Breast epithelium (tissue), 4 donors: ENCODE data around the gene UGT1A8. TPM values are rescaled to one million over a fixed set of nuclear protein-coding genes. Genes with fewer than 3 reads are reported as not detected.

Experiments
- DNase-seq, 2 donors: peaks; one replicate each; pipeline ENCODE4 v3.0.0-alpha.2; 2019; ENCODE audit warnings: low spot score in 2 of 2
- H3K27ac ChIP-seq, 2 donors: fragments of 200-600 bp; sonication (generic) in 1 of 2; one replicate each; pipeline ENCODE4 v1.5.1; 2016 to 2019; ENCODE audit warnings: mild to moderate bottlenecking in 1 of 2
- H3K27me3 ChIP-seq, 2 donors: fragments of 200-600 bp; sonication (generic) in 1 of 2; one replicate each; pipeline versions ENCODE4 v1.5.1 to v1.6.0; 2017 to 2019; ENCODE audit warnings: control low read depth in 1 of 2, mild to moderate bottlenecking in 1 of 2
- H3K36me3 ChIP-seq: fragments of 200-600 bp; one replicate; pipeline ENCODE4 v1.5.1; 2019
- H3K4me1 ChIP-seq, 2 donors: fragments of 200-600 bp; sonication (generic); one replicate each; pipeline ENCODE4 v1.5.1; 2016 to 2019; ENCODE audit warnings: control low read depth in 1 of 2
- H3K4me3 ChIP-seq, 3 donors: fragments of 200-600 bp; sonication (generic); 1 replicate in 2 of 3; 2 replicates in 1 of 3; pipeline ENCODE4 v1.5.1; 2016 to 2019; ENCODE audit warnings: mild to moderate bottlenecking in 3 of 3, moderate library complexity in 2 of 3
- H3K9me3 ChIP-seq, 2 donors: fragments of 200-600 bp; sonication (generic) in 1 of 2; one replicate each; pipeline ENCODE4 v1.5.1; 2016 to 2019; ENCODE audit warnings: control low read depth in 1 of 2
- CTCF ChIP-seq, 3 donors: fragments of 450-650 bp; IDR thresholded peaks; one replicate each; pipeline ENCODE4 v1.5.1; 2016 to 2017; ENCODE audit warnings: antibody characterized with exemption in 3 of 3, mild to moderate bottlenecking in 3 of 3, moderate library complexity in 3 of 3
- POLR2A ChIP-seq: fragments of 450-650 bp; IDR thresholded peaks from one replicate; pipeline ENCODE4 v1.6.1; 2016; ENCODE audit warnings: antibody characterized with exemption, mild to moderate bottlenecking, moderate library complexity
- POLR2AphosphoS5 ChIP-seq, 3 donors: sonication (generic); formaldehyde crosslinking; IDR thresholded peaks; one replicate each; pipeline ENCODE4 v1.6.1; 2017; ENCODE audit warnings: antibody characterized with exemption in 3 of 3
- intact Hi-C: fragments of 100-400 bp; cut with DNase I; formaldehyde crosslinking; loops from one replicate; pipeline ENCODE4 v1.15.1; 2023; ENCODE audit warnings: low total_unique reads
- total RNA-seq, 3 donors: library from RNA; depleted of rRNA; stranded (reverse); fragments of >200 nt; gene quantifications; one replicate each; pipeline ENCODE4 v1.1.0, GENCODE V29; 2016

UGT1A8 gene
- total RNA-seq, 3 donors from 2014 or later, result not detected

GRCh38 chr2:233702238-233702637 lies 84.8 kb downstream of the UGT1A8 start:
- no peaks in the 10 kb centered on the region for H3K9me3 ChIP-seq
- no peaks in the 10 kb centered on the region for H3K27me3 ChIP-seq
- intact Hi-C loops, result no loop called here
- H3K36me3 ChIP-seq, result no peaks in the 10 kb centered on the region
- no peaks in the 10 kb centered on the region for H3K4me1 ChIP-seq
- no peak for TF ChIP-seq POLR2A
- H3K4me3 ChIP-seq, result no peak overlapping the region
- no peak overlapping the region for H3K27ac ChIP-seq
- DNase-seq, result no peak

GRCh38 chr2:233705911-233706506 lies 88.6 kb downstream of the UGT1A8 start:
- no peaks in the 10 kb centered on the region for H3K27me3 ChIP-seq
- intact Hi-C loops, result no loop called here
- peak in 1 of 2 donors; percentile 34 for DNase-seq
- TF ChIP-seq POLR2A (no peak), CTCF (IDR thresholded peaks at IDR 0.05) (no peak), POLR2AphosphoS5 (IDR thresholded peaks at IDR 0.05) (no peak)
- H3K27ac ChIP-seq, result no peak overlapping the region
- H3K4me3 ChIP-seq, result no peak overlapping the region
- H3K9me3 ChIP-seq, result no peaks in the 10 kb centered on the region
- no peaks in the 10 kb centered on the region for H3K4me1 ChIP-seq
- H3K36me3 ChIP-seq, result no peaks in the 10 kb centered on the region

- no peak for DNase-seq
- Histone ChIP-seq H3K27me3 (no peaks in the 10 kb centered on the region), H3K36me3 (no peaks in the 10 kb centered on the region), H3K27ac (no peak overlapping the region), H3K4me1 (no peaks in the 10 kb centered on the region), H3K4me3 (no peak overlapping the region), H3K9me3 (no peaks in the 10 kb centered on the region)
- TF ChIP-seq POLR2A (no peak), POLR2AphosphoS5 (IDR thresholded peaks at IDR 0.05) (no peak), CTCF (IDR thresholded peaks at IDR 0.05) (no peak)
- intact Hi-C loops, result no loop called here
These were observed 89.3 kb downstream of the UGT1A8 start for GRCh38 chr2:233706720-233707119.

- DNase-seq, result no peak
- TF ChIP-seq POLR2AphosphoS5 (IDR thresholded peaks at IDR 0.05), result no peak
- TF ChIP-seq CTCF (IDR thresholded peaks at IDR 0.05), result no peak
- no peak for TF ChIP-seq POLR2A
- Histone ChIP-seq H3K4me3 (no peak overlapping the region), H3K9me3 (no peaks in the 10 kb centered on the region), H3K27me3 (no peaks in the 10 kb centered on the region), H3K4me1 (no peaks in the 10 kb centered on the region), H3K27ac (no peak overlapping the region), H3K36me3 (no peaks in the 10 kb centered on the region)
- intact Hi-C loops, result no loop called here
These were observed 90.7 kb downstream of the UGT1A8 start for GRCh38 chr2:233707940-233708644.

GRCh38 chr2:233708942-233709341 lies 91.5 kb downstream of the UGT1A8 start:
- intact Hi-C loops, result no loop called here
- H3K27ac ChIP-seq, result no peak overlapping the region
- TF ChIP-seq CTCF (IDR thresholded peaks at IDR 0.05) (no peak), POLR2AphosphoS5 (IDR thresholded peaks at IDR 0.05) (no peak), POLR2A (no peak)
- no peak overlapping the region for H3K4me3 ChIP-seq
- H3K4me1 ChIP-seq, result no peaks in the 10 kb centered on the region
- H3K9me3 ChIP-seq, result no peaks in the 10 kb centered on the region
- H3K36me3 ChIP-seq, result no peaks in the 10 kb centered on the region
- no peaks in the 10 kb centered on the region for H3K27me3 ChIP-seq
- DNase-seq, result no peak
